ENCODE results near the gene PACSIN1. TPM values are rescaled to one million over a fixed set of nuclear protein-coding genes. Genes with fewer than 3 reads are reported as not detected.

The PACSIN1 gene
- total RNA-seq, 1 experiment from 2014 or later: 7.0 TPM

GRCh38 chr6:34462551-34462971 lies 3.3 kb upstream of the PACSIN1 start:
- no peak overlapping the region for H3K9ac ChIP-seq (ENCODE audit: extremely low read depth, insufficient read length, low read length)
- no peak overlapping the region for H3T11ph ChIP-seq (ENCODE audit: low read length)
- H2AFZ ChIP-seq (ENCODE audit: low read length): no peak overlapping the region
- no peak overlapping the region for H3K56ac ChIP-seq (ENCODE audit: insufficient read length, low read depth, low read length)
- peak; percentile 90 for DNase-seq
- peaks cover 11% of the 10 kb centered on the region for H3K23me2 ChIP-seq (ENCODE audit: insufficient read length, low read depth, low read length, poor library complexity, severe bottlenecking)
- H3K4ac ChIP-seq (ENCODE audit: low read depth, low read length): no peak overlapping the region
- Mint-ChIP-seq H3K27me3 (ENCODE audit: low read depth) (peaks cover 22% of the 10 kb centered on the region), H3K4me3 (peak overlapping the region in 1 of 2 experiments; percentile 5; a peak in 1 of 5 replicates), H3K27ac (0 out of 7 replicates have a peak overlapping the region, but pooled peaks of 1 of the 3 experiments have one; percentile 6), H3K36me3 (ENCODE audit: insufficient read depth in 1 of 3, low read depth in 3 of 3) (no peaks in the 10 kb centered on the region), H3K9me3 (no peaks in the 10 kb centered on the region), H3K4me1 (peaks cover 18 to 34% of the 10 kb centered on the region in 2 experiments)
- WGBS (ENCODE audit: extremely low coverage, insufficient read length, low lambda C conversion rate): no CpG with 5 or more reads among the region's 6 CpGs
- H3K27me3 ChIP-seq (ENCODE audit: insufficient read depth, low read length): no peaks in the 10 kb centered on the region
- H4K20me1 ChIP-seq (ENCODE audit: control insufficient read depth, insufficient read depth, insufficient read length): no peaks in the 10 kb centered on the region
- no peak overlapping the region for H3K18ac ChIP-seq (ENCODE audit: insufficient read length, low read depth, low read length)
- H3K79me1 ChIP-seq (ENCODE audit: insufficient read depth, low read depth, low read length, poor library complexity, severe bottlenecking): no peaks in the 10 kb centered on the region
- H3K4me2 ChIP-seq (ENCODE audit: insufficient read depth, insufficient read length, low read length): no peak overlapping the region
- H3K23ac ChIP-seq (ENCODE audit: insufficient read length, low read depth, low read length): no peak overlapping the region
- no peak overlapping the region for H3K14ac ChIP-seq (ENCODE audit: insufficient read depth, low read length)
- H3K9me3 ChIP-seq (ENCODE audit: control insufficient read depth, low read depth, low read length): no peaks in the 10 kb centered on the region
- no peak overlapping the region for H4K5ac ChIP-seq (ENCODE audit: insufficient read length, low read depth, low read length)
- H4K91ac ChIP-seq (ENCODE audit: insufficient read length, low read depth, low read length): no peak overlapping the region
- TF ChIP-seq, protein P1, sequence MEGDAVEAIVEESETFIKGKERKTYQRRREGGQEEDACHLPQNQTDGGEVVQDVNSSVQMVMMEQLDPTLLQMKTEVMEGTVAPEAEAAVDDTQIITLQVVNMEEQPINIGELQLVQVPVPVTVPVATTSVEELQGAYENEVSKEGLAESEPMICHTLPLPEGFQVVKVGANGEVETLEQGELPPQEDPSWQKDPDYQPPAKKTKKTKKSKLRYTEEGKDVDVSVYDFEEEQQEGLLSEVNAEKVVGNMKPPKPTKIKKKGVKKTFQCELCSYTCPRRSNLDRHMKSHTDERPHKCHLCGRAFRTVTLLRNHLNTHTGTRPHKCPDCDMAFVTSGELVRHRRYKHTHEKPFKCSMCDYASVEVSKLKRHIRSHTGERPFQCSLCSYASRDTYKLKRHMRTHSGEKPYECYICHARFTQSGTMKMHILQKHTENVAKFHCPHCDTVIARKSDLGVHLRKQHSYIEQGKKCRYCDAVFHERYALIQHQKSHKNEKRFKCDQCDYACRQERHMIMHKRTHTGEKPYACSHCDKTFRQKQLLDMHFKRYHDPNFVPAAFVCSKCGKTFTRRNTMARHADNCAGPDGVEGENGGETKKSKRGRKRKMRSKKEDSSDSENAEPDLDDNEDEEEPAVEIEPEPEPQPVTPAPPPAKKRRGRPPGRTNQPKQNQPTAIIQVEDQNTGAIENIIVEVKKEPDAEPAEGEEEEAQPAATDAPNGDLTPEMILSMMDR (conservative IDR thresholded peaks at IDR 0.05): no peak
- H2BK120ac ChIP-seq (ENCODE audit: low read depth, low read length, poor library complexity, severe bottlenecking): no peak overlapping the region
- no peaks in the 10 kb centered on the region for H3K4me1 ChIP-seq (ENCODE audit: insufficient read depth, low read length)
- H3K27ac ChIP-seq (ENCODE audit: insufficient read length, low read depth, low read length): no peak overlapping the region
- no peak overlapping the region for H2BK5ac ChIP-seq (ENCODE audit: insufficient read length, low read length)
- H2BK12ac ChIP-seq (ENCODE audit: insufficient read length, low read depth, low read length): no peak overlapping the region
- no peaks in the 10 kb centered on the region for H3K79me2 ChIP-seq (ENCODE audit: insufficient read depth, low read length)
- no peak overlapping the region for H2AK5ac ChIP-seq (ENCODE audit: insufficient read length, low read length)
- no peak overlapping the region for H2BK20ac ChIP-seq (ENCODE audit: low read depth, low read length, poor library complexity, severe bottlenecking)
- no peak overlapping the region for H2BK15ac ChIP-seq (ENCODE audit: low read depth, low read length)
- H4K8ac ChIP-seq (replicated peaks; ENCODE audit: insufficient read length, low read depth, low read length): no peak overlapping the region
